ENCODE measurements around the gene UBXN2A.

UBXN2A gene

DNA sequence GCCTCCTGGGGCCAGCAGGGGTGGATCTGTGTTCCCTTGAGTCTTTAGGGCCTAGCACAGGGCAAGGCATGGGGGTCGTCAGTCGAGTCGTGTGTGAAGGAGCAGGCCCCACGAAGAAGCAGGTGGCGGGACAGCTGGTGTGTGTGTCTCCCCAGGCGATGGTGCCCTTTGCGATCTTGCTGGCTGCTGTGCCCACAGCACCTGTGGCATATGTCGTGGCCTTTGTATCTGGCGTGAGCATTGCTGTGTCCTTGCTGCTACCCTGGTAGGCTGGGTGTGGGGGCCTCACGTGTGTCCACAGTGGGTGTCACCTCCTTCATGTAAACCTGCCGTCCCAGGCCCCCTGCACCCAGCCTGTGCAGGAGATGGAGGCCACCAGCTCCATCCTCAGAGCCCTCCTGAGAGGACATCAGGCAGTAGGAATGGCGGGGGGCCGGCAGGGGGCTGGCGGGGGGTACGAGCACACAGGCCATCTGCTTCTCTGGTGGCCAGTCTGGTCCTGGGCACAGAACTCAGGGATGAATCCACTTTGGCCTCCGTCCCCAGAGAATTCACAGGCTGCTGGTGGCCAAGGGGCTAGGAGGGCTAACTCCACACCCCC is 82.8 kb downstream of the UBXN2A start:
- TF ChIP-seq EZH2phosphoT487 (conservative IDR thresholded peaks at IDR 0.05; ENCODE audit: low read length): no peak
- TF ChIP-seq CTCF (IDR thresholded peaks at IDR 0.05; ENCODE audit: insufficient read depth, low read length, poor library complexity, severe bottlenecking): no peak

GRCh38 chr2:24024018-24024417 is 83.8 kb downstream of the UBXN2A start:
- Histone ChIP-seq H3F3A (ENCODE audit: insufficient read depth) (no peaks in the 10 kb centered on the region), H3K4me3 (ENCODE audit: insufficient read depth, low read length, poor library complexity, severe bottlenecking) (no peak overlapping the region), H3K27me3 (ENCODE audit: low read length) (no peaks in the 10 kb centered on the region), H3K9me3 (ENCODE audit: insufficient read depth, low read length) (no peaks in the 10 kb centered on the region), H3K4me2 (ENCODE audit: low read depth, low read length, poor library complexity, severe bottlenecking) (no peak overlapping the region), H3K9ac (ENCODE audit: low read length) (no peak overlapping the region), H3K9me2 (replicated peaks; ENCODE audit: insufficient read depth, low read length) (no peaks in the 10 kb centered on the region), H3K79me2 (ENCODE audit: insufficient read depth, low read length) (no peaks in the 10 kb centered on the region; the same call in 1 of the 2 replicates), H3K36me3 (ENCODE audit: low read length) (no peaks in the 10 kb centered on the region), H2AFZ (ENCODE audit: low read depth, low read length, severe bottlenecking) (no peak overlapping the region), H3K27ac (ENCODE audit: low read depth, low read length) (no peak overlapping the region), H4K20me1 (ENCODE audit: low read depth, low read length) (no peaks in the 10 kb centered on the region)
- TF ChIP-seq EZH2phosphoT487 (conservative IDR thresholded peaks at IDR 0.05; ENCODE audit: low read length) (no peak), CTCF (IDR thresholded peaks at IDR 0.05; ENCODE audit: insufficient read depth, low read length, poor library complexity, severe bottlenecking) (no peak)

More for the DNA sequence above, 82.8 kb downstream of the UBXN2A start:
- no peaks in the 10 kb centered on the region for H3K9me2 ChIP-seq (replicated peaks; ENCODE audit: insufficient read depth, low read length)
- no peaks in the 10 kb centered on the region for H3K27me3 ChIP-seq (ENCODE audit: low read length)
- H3K79me2 ChIP-seq (ENCODE audit: insufficient read depth, low read length): no peaks in the 10 kb centered on the region; the same call in 1 of the 2 replicates
- no peaks in the 10 kb centered on the region for H3K9me3 ChIP-seq (ENCODE audit: insufficient read depth, low read length)
- no peaks in the 10 kb centered on the region for H3F3A ChIP-seq (ENCODE audit: insufficient read depth)
- no peak overlapping the region for H3K27ac ChIP-seq (ENCODE audit: low read depth, low read length)
- no peaks in the 10 kb centered on the region for H3K36me3 ChIP-seq (ENCODE audit: low read length)
- H4K20me1 ChIP-seq (ENCODE audit: low read depth, low read length): no peaks in the 10 kb centered on the region
- no peak overlapping the region for H3K4me2 ChIP-seq (ENCODE audit: low read depth, low read length, poor library complexity, severe bottlenecking)
- H3K9ac ChIP-seq (ENCODE audit: low read length): no peak overlapping the region
- no peak overlapping the region for H3K4me3 ChIP-seq (ENCODE audit: insufficient read depth, low read length, poor library complexity, severe bottlenecking)
- no peak overlapping the region for H2AFZ ChIP-seq (ENCODE audit: low read depth, low read length, severe bottlenecking)

- no peak for TF ChIP-seq EZH2phosphoT487 (conservative IDR thresholded peaks at IDR 0.05; ENCODE audit: low read length)
- TF ChIP-seq CTCF (IDR thresholded peaks at IDR 0.05; ENCODE audit: insufficient read depth, low read length, poor library complexity, severe bottlenecking): no peak
- Histone ChIP-seq H2AFZ (ENCODE audit: low read depth, low read length, severe bottlenecking) (no peak overlapping the region), H3K79me2 (ENCODE audit: insufficient read depth, low read length) (no peaks in the 10 kb centered on the region; the same call in 1 of the 2 replicates), H4K20me1 (ENCODE audit: low read depth, low read length) (no peaks in the 10 kb centered on the region), H3K9me3 (ENCODE audit: insufficient read depth, low read length) (no peaks in the 10 kb centered on the region), H3K9ac (ENCODE audit: low read length) (no peak overlapping the region), H3K4me3 (ENCODE audit: insufficient read depth, low read length, poor library complexity, severe bottlenecking) (no peak overlapping the region), H3K27me3 (ENCODE audit: low read length) (no peaks in the 10 kb centered on the region), H3K27ac (ENCODE audit: low read depth, low read length) (no peak overlapping the region), H3K36me3 (ENCODE audit: low read length) (no peaks in the 10 kb centered on the region), H3F3A (ENCODE audit: insufficient read depth) (no peaks in the 10 kb centered on the region), H3K9me2 (replicated peaks; ENCODE audit: insufficient read depth, low read length) (no peaks in the 10 kb centered on the region), H3K4me2 (ENCODE audit: low read depth, low read length, poor library complexity, severe bottlenecking) (no peak overlapping the region)
Measured at GRCh38 chr2:24024996-24025663, 84.9 kb downstream of the UBXN2A start.
